Neural cell (in vitro differentiated cells): ENCODE data around the gene HIVEP3.

Experiments
- CTCF ChIP-seq: fragments of 450-650 bp; IDR thresholded peaks from 2 replicates; pipeline ENCODE4 v1.5.1; 2014; ENCODE audit warnings: antibody characterized with exemption, mild to moderate bottlenecking, moderate library complexity; ENCODE audit not compliant: poor library complexity, severe bottlenecking
- POLR2AphosphoS5 ChIP-seq: IDR thresholded peaks from 2 replicates; pipeline ENCODE4 v1.6.1; 2012

- TF ChIP-seq CTCF: no peak
- no peak for TF ChIP-seq POLR2AphosphoS5
Observed at GRCh38 chr1:41576620-41577019, 342.1 kb downstream of the HIVEP3 start.
